Dedifferentiated amniotic fluid mesenchymal stem cell (primary cell): Measurements from ENCODE around the gene DCLK1.

Experiments
- DNase-seq: peaks from one replicate; pipeline ENCODE4 v3.0.0-alpha.2; 2016; ENCODE audit errors: extremely low spot score

DCLK1 gene

GRCh38 chr13:35947315-35947714, 183.9 kb downstream of the DCLK1 start:
- no peak for DNase-seq

DNA sequence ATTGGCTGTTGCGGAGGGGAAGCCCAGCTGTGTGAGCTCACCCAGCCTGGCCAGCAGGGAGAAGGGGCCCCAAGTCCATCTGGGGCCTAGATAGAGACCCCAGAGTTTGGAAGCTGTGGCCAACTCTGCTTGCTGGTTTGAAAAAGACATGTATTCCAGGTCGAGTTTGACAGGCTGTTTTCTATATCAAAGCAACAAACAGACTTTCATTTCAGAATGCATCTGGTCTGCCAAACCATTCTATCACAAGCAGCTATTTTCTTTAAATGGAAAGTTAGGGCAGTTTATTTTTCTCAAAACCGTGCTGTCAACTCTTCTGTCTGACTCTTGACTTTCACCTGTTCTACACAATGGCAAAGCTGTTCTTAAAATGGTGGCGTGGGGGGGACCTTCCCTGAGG, 185.8 kb downstream of the DCLK1 start:
- DNase-seq: no peak

DNA sequence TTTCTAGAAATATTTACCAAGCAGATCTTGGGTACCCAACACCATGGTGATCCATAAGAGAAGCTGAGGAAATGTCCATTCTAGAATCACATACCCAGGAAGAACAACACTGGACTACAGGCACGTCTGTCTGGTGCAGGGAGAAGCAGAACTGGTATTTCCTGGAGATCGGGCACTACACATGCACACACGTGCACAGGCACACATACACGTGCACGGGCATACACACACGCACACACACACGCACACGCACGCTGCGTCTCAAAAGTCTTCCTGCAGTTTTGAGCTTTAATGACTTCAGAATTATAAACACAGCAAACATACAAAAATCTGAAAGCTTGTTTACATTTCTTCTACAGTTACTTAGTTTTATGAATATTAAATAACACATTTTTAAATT, 189.8 kb downstream of the DCLK1 start:
- DNase-seq: no peak

DNA sequence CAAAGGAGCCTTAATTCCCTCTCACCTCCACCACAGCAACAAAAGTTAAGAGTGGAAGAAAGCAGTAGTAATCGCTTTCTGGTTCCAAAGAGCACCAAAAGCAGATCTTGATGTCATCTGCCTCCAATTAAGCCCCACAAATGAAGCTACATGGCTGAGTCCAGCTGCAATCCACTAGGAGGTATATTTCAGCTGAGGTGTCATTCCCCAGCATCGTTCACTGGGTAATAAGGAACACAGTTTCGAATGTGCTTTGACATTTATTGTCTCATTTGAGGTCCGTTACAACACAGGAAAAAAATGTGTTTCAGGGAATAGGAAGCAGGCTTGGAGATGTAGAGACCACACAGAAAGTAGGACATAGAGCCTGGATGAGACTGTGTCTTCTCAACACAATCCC, 190.4 kb downstream of the DCLK1 start:
- DNase-seq: no peak

DNA sequence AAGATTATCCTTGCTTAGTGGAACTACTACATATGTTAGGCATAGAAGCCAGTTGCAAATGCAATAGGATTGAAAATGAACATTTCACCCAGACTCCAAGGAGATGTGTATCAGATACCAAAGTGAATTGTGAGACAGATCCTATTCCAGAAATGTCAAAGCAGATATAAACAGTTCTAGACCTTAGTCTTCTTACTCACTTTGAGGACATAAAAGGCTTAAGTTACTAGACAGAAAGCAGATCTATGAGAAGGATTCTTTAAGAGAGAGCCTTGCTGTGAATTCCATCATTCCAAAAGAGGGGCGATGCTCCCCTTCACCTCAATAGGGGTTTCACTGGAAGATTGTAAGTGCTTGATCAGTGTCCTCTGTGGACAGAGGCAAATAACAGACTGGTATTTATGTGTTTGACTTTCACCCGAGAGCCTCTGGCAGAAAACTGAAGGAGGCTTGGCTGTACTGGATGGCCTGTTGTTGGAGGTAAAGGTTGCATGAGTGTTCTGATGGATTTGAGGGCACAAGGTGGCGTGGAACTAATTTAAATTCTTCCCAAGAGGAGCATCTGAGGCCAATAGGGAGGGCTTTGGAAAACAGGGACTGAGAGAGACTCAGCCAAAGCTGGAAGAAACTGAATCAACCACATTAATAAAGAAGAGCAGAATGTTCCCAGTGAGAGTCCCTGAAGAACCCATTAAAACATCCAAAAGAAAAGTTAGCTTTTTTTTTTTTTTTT, 194.8 kb downstream of the DCLK1 start:
- DNase-seq: no peak

GRCh38 chr13:35930665-35931631, 200.2 kb downstream of the DCLK1 start:
- DNase-seq: no peak

DNA sequence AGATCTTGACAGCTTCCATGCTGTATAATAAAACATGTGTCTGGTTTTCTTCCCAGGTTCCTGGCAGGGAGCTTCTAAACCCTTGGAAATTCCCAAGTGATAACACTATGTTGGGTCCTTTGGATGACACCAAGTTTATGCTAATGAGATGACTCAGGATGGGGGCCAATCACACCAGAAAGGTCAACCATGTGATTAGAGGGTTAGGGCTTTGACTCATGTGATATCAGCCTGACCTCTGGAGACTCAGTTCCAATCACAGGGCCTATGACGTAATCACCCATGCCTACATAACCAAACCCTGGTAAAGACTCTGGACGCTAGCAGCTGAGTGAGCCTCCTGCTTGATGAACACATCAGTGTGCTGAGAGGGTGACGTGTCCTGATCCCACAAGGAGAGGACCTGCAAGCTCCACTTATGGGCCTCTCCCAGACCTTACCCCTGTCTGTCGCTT, 203.6 kb downstream of the DCLK1 start:
- DNase-seq: no peak

DNA sequence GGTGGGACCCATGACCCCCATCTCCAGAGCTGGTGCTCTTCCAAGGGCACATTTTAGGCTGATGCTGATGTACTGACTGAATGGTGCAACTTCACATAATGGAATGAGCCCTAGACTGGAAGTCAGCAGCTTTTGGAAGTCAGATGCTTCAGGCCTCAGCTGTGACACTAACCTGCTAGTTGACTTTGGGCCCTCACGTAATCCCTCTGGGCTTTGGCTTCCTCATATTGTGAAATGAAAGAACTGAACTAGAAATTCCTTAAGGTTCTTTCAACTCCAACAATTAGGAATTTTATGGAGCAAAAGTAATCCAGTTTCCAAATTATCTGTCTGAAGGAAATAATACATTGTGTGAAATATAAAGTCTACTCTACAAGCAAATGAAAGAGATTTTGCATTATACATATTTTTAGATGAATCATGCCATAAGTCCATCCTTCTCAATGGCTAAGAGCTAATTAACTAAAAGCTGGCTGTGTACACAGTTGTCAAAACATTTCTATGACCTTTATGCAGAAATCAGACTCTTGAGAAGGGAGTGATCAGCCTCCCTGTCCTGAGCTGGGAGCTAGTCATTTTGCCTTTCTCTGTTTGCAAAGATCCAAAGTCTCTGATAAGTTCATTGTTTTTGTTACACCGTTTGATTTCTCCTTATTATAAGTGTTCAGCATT, 204.2 kb downstream of the DCLK1 start:
- no peak for DNase-seq

DNA sequence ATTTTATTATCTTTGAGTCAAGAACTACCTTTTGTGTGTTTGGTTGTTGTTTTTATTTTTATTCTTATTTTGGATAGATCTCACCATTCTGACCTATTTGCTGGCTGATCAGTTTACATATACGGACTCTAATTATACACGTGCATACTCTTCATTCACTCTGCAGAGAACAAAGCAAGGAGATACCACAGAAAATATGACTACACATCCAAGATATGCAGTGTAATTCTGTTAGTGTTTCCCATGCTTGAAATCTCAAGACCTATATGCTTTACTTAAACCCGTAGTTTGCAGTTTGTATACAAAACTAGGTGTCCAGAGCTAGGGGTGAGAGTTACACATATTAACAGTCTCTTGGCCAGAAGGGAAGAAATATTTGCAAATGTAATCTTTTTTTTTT, 205.5 kb downstream of the DCLK1 start:
- no peak for DNase-seq

DNA sequence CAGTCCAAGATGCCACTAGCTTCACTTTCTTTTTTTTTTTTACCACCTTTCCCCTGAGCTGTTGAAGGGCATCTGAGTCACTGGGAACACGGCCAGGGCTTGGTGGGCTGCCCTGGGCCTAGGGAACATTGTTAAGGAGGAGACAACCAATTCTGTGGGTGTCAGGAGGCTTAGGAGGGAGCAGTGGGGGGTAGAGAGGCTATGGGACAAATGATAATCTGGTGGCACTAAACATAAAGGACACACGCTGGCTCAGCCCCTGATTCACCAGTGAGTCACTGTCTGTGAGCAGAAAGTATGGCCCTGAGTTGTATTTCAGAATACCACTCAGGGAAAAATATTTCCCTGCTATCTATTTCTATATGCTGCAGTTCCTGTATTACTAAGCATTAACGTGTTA, 207.8 kb downstream of the DCLK1 start:
- no peak for DNase-seq

GRCh38 chr13:35920816-35921215, 210.4 kb downstream of the DCLK1 start:
- DNase-seq: no peak

GRCh38 chr13:35917942-35918645, 213.1 kb downstream of the DCLK1 start:
- no peak for DNase-seq

DNA sequence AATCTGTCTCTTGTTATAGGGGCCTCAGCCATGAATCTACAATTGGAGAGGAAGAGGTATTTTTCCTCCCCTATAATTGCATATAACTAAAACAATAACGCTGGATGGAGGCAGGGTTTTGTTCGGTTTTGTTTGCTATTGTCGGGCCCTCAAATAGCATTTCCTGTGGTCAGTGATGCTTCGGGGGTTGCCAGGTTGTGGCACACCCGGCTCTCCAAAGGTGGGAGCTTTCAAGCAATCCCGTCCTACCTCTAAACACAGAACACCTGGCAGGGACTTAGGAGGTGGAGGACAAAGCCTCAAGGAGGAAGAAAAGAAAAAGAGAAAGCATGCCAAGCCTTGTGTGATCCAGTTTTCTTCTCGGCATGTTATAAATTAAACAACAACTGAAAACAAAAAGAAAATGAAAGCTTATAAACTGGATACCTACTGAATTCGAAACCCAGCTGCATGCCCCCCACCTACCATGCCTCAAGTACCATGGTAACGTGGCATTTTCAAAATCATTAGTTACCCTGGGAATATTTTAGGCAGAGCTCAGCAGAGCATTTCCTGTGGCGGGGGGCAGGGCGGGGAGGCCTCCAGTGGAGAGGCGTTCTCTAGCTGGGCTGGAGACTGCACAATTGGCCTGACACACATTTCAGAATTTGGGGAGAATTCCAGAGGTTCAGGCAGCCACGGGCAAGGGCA, 213.8 kb downstream of the DCLK1 start:
- no peak for DNase-seq

GRCh38 chr13:35916146-35916545, 215.0 kb downstream of the DCLK1 start:
- no peak for DNase-seq

GRCh38 chr13:35914662-35915061, 216.5 kb downstream of the DCLK1 start:
- DNase-seq: no peak

DNA sequence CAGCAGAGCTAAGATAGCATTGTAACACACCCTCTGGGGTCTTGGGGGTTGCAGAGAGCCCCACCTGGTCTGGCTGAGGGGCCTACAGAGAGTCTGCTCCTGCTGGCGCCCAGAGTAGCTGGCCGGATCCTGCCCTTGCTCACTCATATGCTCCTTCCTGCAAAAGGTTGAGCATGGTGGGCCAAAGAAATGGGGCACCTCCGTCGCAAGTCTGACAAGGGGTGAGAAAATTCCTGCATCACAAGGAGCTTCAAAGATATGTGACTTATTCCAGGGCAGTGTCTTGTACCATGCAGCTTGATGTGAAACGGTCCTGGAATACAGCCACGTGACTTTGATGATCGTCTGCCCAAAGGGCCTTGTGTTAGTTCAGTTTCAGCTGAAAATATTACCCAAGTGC, 218.3 kb downstream of the DCLK1 start:
- no peak for DNase-seq

DNA sequence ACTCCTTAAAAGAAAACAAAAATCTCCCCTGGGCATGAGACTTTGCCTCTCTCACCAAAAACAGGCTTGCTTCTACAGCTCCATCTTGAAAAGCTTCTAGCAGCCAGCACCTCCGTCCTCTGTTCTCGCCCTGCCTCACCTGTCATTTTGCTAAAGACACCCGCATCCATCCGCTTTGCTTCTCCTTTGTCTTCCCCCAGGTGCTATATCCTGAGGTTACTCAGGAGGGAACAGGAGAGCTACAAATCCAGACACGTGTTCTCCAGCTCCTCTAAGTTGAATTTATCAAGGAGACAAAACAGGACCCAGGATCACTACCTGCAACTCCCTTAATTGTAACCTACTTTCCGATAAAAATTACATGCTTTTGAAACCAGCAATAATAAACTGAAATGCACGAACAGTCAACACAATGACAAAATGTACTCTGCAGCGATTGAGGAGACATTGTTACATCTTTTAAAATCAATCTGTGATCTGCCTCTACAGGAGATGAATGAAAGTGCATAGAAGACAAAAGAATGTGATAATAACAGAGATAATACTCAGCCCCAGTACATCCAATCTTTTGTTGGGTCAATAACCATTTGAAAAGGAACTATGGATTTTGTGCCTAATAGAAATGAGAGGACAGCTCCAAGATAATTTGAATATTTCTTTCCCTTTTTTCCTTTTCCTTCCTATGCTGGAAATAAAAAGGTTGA, 221.2 kb downstream of the DCLK1 start:
- no peak for DNase-seq

DNA sequence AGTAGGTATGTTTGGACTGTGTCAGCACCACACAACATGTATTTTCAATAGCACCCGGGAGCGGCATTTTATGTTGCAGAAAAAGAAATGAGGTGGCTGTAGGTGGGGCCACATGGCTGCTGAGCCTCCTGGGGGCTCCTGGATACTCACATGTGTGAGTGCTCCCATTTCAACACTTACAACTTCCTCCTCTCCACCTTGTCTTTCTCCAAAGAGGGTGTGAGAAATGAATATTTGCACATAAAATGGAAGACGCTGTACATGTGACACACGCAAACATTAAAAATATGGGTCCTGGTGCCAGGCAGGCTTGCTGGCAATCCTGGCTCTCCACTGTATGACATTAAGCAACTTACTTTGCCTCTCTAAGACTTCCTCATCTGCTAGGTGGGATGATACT, 222.1 kb downstream of the DCLK1 start:
- no peak for DNase-seq

DNA sequence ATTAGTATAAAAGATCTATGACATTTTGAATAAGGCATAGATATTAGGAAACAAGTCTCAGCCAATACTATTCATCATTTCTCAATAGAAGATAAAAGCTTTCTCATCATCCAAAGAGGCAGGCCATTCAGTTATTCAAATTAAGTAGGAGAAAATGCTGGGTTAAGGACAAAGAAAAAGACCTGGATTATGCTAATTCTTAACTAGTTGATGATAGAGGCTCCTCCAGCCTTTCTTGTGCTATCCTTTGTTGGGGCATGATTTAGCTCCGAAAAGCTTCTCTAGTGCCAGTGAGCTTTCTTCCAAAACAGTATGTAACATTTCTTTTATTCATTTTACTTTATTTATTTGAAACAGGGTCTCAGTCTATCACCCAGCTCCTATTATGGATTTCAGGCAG, 223.0 kb downstream of the DCLK1 start:
- no peak for DNase-seq

DNA sequence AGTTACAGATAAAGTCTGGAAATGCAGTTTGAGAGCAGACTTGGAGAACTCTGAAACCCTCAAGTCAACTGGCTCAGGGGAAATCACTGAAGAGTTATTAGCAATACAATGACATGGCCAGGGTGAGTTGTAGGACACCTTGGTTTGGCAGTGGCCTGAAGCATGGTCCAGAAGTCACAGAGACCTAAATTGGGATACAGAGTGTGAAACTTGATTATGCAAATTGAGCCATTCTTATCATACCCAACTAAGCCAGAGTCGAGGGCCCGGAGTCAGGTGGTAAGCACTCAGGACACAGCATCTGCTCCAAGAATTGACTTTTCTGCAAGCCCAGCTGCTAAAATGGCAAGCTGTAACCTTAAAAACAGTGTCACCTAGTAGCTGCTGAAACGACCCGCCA, 224.5 kb downstream of the DCLK1 start:
- no peak for DNase-seq

- no peak for DNase-seq
Measured at GRCh38 chr13:35903075-35903474, 228.1 kb downstream of the DCLK1 start.
